Left lung (tissue), 14 donors: ENCODE results near the gene PTGES3. TPM values are rescaled to one million over a fixed set of nuclear protein-coding genes. Genes with fewer than 3 reads are reported as not detected.
"Not testable (repeated sequence)": the region's sequence is repeated elsewhere in the genome, so short reads cannot be mapped to it uniquely, and the experiment has no call there.

Experiments
- ATAC-seq: fragments of 200-7000 bp; cut with Tn5 transposase; one replicate; pipeline ENCODE4 v1.9.1; 2020; ENCODE audit warnings: moderate library complexity
- DNase-seq, 4 donors: peaks; one replicate each; pipeline ENCODE4 v3.0.0-alpha.2; 2013 to 2020
- H3K27ac ChIP-seq, 2 donors: fragments of 200-600 bp; sonication (generic) in 1 of 2; one replicate each; pipeline versions ENCODE4 v1.5.0 to v1.8.0; 2020 to 2021
- H3K27me3 ChIP-seq, 2 donors: fragments of 200-600 bp; sonication (generic) in 1 of 2; one replicate each; pipeline versions ENCODE4 v1.5.0 to v1.8.0; 2020 to 2021
- H3K36me3 ChIP-seq, 2 donors: fragments of 200-600 bp; sonication (generic) in 1 of 2; one replicate each; pipeline versions ENCODE4 v1.5.0 to v1.8.0; 2020 to 2021
- H3K4me1 ChIP-seq, 2 donors: fragments of 200-600 bp; one replicate each; pipeline ENCODE4 v1.8.0; 2021
- H3K4me3 ChIP-seq, 2 donors: fragments of 200-600 bp; sonication (generic) in 1 of 2; one replicate each; pipeline versions ENCODE4 v1.5.0 to v1.8.0; 2020 to 2021; ENCODE audit warnings: mild to moderate bottlenecking in 1 of 2
- H3K9me3 ChIP-seq, 2 donors: fragments of 200-600 bp; sonication (generic) in 1 of 2; one replicate each; pipeline versions ENCODE4 v1.5.0 to v1.8.0; 2020 to 2021
- CTCF ChIP-seq, 2 donors: fragments of 200-600 bp; sonication (generic) in 1 of 2; IDR thresholded peaks; one replicate each; pipeline versions ENCODE4 v1.5.0 to v1.8.0; 2021; ENCODE audit warnings: antibody characterized with exemption in 2 of 2
- intact Hi-C, 2 donors: fragments of 100-400 bp; cut with DNase I; formaldehyde crosslinking; loops; one replicate each; pipeline versions ENCODE4 v1.11.2 to v1.14.2; 2022
- long read RNA-seq, 12 donors: library from polyadenylated mRNA in 2 of 12; unstranded in 2 of 12; transcript quantifications; one replicate each; pipeline ENCODE4 v2.0.0 and lab custom pipeline, GENCODE V29; 2019 to 2026
- polyA plus RNA-seq, 6 donors: library from polyadenylated mRNA; unstranded; fragments of 120-200 nt; gene quantifications; one replicate each; pipeline ENCODE4 v1.2.1, GENCODE V29; 2013; ENCODE audit not compliant: insufficient read length in 6 of 6
- total RNA-seq, 2 donors: library from RNA; stranded (reverse); fragmentation: NEBNext Ultra II Directional; extraction: Animal tissue kit (Norgen Biotek cat#: 25700); gene quantifications; one replicate each; pipeline ENCODE4 v1.2.1, GENCODE V29; 2021
- donor health status: DM: no; HTN: yes; CAD: no.
- donor health status: DM: no; HTN: no; CAD: no.

The PTGES3 gene
- total RNA-seq (100 to 1,000 TPM; 164 to 210 TPM), polyA plus RNA-seq (100 to 1,000 TPM; 224 to 303 (median 278) TPM)
- long read RNA-seq, donor 1, transcript PTGES3-201 (8 exons, 1,920 nt) = major isoform, 93 of 134 reads
- long read RNA-seq, donor 1, transcript PTGES3-202 (7 exons, 1,547 nt) = minor isoform, 6 of 134 reads
- long read RNA-seq, donor 1, partial matches to known transcripts = 35 of 134 reads
- long read RNA-seq, donor 1, other reads (novel, unspliced or antisense) = 0 of 134 reads
- long read RNA-seq, donor 2, transcript PTGES3-201 (8 exons, 1,920 nt) = major isoform, 92 of 121 reads
- long read RNA-seq, donor 2, partial matches to known transcripts = 16 of 121 reads
- long read RNA-seq, donor 2, other reads (novel, unspliced or antisense) = 7 of 121 reads
- long read RNA-seq, donor 3, transcript PTGES3-201 (8 exons, 1,920 nt) = major isoform, 74 of 88 reads
- long read RNA-seq, donor 3, transcript PTGES3-204 (7 exons, 1,017 nt) = minor isoform, 6 of 88 reads
- long read RNA-seq, donor 3, partial matches to known transcripts = 5 of 88 reads
- long read RNA-seq, donor 3, other reads (novel, unspliced or antisense) = 0 of 88 reads
- long read RNA-seq, donor 4, transcript PTGES3-201 (8 exons, 1,920 nt) = major isoform, 147 of 185 reads
- long read RNA-seq, donor 4, transcript PTGES3-202 (7 exons, 1,547 nt) = minor isoform, 8 of 185 reads
- long read RNA-seq, donor 4, partial matches to known transcripts = 11 of 185 reads
- long read RNA-seq, donor 4, other reads (novel, unspliced or antisense) = 15 of 185 reads
- long read RNA-seq, donor 5, transcript PTGES3-201 (8 exons, 1,920 nt) = major isoform, 74 of 110 reads
- long read RNA-seq, donor 5, partial matches to known transcripts = 22 of 110 reads
- long read RNA-seq, donor 5, other reads (novel, unspliced or antisense) = 7 of 110 reads
- long read RNA-seq, donor 6, transcript PTGES3-201 (8 exons, 1,920 nt) = major isoform, 71 of 76 reads
- long read RNA-seq, donor 6, partial matches to known transcripts = 0 of 76 reads
- long read RNA-seq, donor 6, other reads (novel, unspliced or antisense) = 0 of 76 reads
- long read RNA-seq, donor 7, transcript PTGES3-201 (8 exons, 1,920 nt) = major isoform, 25 of 26 reads
- long read RNA-seq, donor 7, partial matches to known transcripts = 0 of 26 reads
- long read RNA-seq, donor 7, other reads (novel, unspliced or antisense) = 0 of 26 reads
- long read RNA-seq, donor 8, transcript PTGES3-201 (8 exons, 1,920 nt) = major isoform, 77 of 83 reads
- long read RNA-seq, donor 8, partial matches to known transcripts = 0 of 83 reads
- long read RNA-seq, donor 8, other reads (novel, unspliced or antisense) = 0 of 83 reads
- long read RNA-seq, donor 9, partial matches to known transcripts = 0 of 1 reads
- long read RNA-seq, donor 9, other reads (novel, unspliced or antisense) = 0 of 1 reads
- long read RNA-seq, donor 10, transcript PTGES3-201 (8 exons, 1,920 nt) = major isoform, 89 of 119 reads
- long read RNA-seq, donor 10, partial matches to known transcripts = 11 of 119 reads
- long read RNA-seq, donor 10, other reads (novel, unspliced or antisense) = 11 of 119 reads
- long read RNA-seq, donor 11, transcript PTGES3-201 (8 exons, 1,920 nt) = major isoform, 117 of 134 reads
- long read RNA-seq, donor 11, partial matches to known transcripts = 15 of 134 reads
- long read RNA-seq, donor 11, other reads (novel, unspliced or antisense) = 0 of 134 reads
- long read RNA-seq, donor 12, transcript PTGES3-201 (8 exons, 1,920 nt) = major isoform, 66 of 75 reads
- long read RNA-seq, donor 12, partial matches to known transcripts = 5 of 75 reads
- long read RNA-seq, donor 12, other reads (novel, unspliced or antisense) = 0 of 75 reads

GRCh38 chr12:56688129-56688845 lies at the start of gene PTGES3:
TSS of gene PTGES3 (minus strand) at chr12:56688284. CDS start at chr12:56687999, 285 bp downstream.
- peaks cover 10 to 35% of the 10 kb centered on the region in 2 donors for H3K4me1 ChIP-seq
- intact Hi-C loops = no loop called here
- no peaks in the 10 kb centered on the region for H3K9me3 ChIP-seq
- TF ChIP-seq CTCF (IDR thresholded peaks at IDR 0.05) = no peak
- ATAC-seq (peak; percentile 88), DNase-seq (peak; percentile 97 to 99 (median 98))
- H3K27me3 ChIP-seq = no peaks in the 10 kb centered on the region
- peak within 1 kb of the TSS; percentile 99 to 100 for H3K27ac ChIP-seq
- H3K4me3 ChIP-seq = peak within 1 kb of the TSS; percentile 79 to 89
- no peaks in the 10 kb centered on the region for H3K36me3 ChIP-seq

GRCh38 chr12:56728139-56728861 lies 40.2 kb upstream of the PTGES3 start:
- Histone ChIP-seq H3K27ac (no peak overlapping the region), H3K4me3 (no peak overlapping the region), H3K4me1 (peaks cover 2 to 14% of the 10 kb centered on the region in 2 donors), H3K9me3 (no peaks in the 10 kb centered on the region), H3K36me3 (peaks cover 0 to 23% of the 10 kb centered on the region in 2 donors), H3K27me3 (no peaks in the 10 kb centered on the region)
- no peak for TF ChIP-seq CTCF (IDR thresholded peaks at IDR 0.05)
- intact Hi-C loops = no loop called here
- DNase-seq = no peak
- ATAC-seq = no peak

- H3K27ac ChIP-seq = peak overlapping the region; percentile 92 to 93
- H3K27me3 ChIP-seq, ATAC-seq, H3K9me3 ChIP-seq, intact Hi-C loops: not testable (repeated sequence)
- H3K4me1 ChIP-seq = peaks cover 17 to 34% of the 10 kb centered on the region in 2 donors
- peaks cover 0 to 22% of the 10 kb centered on the region in 2 donors for H3K36me3 ChIP-seq
- peak in 1 of 4 donors; percentile 51 for DNase-seq
- peak overlapping the region in 1 of 2 donors; percentile 71 for H3K4me3 ChIP-seq
Measured at GRCh38 chr12:56726196-56726675, 38.2 kb upstream of the PTGES3 start.

GRCh38 chr12:56725723-56726102 lies 37.6 kb upstream of the PTGES3 start:
- intact Hi-C loops = no loop called here
- peak overlapping the region; percentile 71 to 87 for H3K4me3 ChIP-seq
- peaks cover 0 to 18% of the 10 kb centered on the region in 2 donors for H3K36me3 ChIP-seq
- H3K27me3 ChIP-seq = no peaks in the 10 kb centered on the region
- DNase-seq = no peak
- no peak for ATAC-seq
- H3K4me1 ChIP-seq = peaks cover 17 to 40% of the 10 kb centered on the region in 2 donors
- H3K27ac ChIP-seq = peak overlapping the region; percentile 92 to 93
- no peaks in the 10 kb centered on the region for H3K9me3 ChIP-seq
- no peak for TF ChIP-seq CTCF (IDR thresholded peaks at IDR 0.05)
